ENCODE results near the gene NCK1.
A peak's percentile ranks its signal among the peaks of the same experiment; 100 is the strongest.

The NCK1 gene

DNA sequence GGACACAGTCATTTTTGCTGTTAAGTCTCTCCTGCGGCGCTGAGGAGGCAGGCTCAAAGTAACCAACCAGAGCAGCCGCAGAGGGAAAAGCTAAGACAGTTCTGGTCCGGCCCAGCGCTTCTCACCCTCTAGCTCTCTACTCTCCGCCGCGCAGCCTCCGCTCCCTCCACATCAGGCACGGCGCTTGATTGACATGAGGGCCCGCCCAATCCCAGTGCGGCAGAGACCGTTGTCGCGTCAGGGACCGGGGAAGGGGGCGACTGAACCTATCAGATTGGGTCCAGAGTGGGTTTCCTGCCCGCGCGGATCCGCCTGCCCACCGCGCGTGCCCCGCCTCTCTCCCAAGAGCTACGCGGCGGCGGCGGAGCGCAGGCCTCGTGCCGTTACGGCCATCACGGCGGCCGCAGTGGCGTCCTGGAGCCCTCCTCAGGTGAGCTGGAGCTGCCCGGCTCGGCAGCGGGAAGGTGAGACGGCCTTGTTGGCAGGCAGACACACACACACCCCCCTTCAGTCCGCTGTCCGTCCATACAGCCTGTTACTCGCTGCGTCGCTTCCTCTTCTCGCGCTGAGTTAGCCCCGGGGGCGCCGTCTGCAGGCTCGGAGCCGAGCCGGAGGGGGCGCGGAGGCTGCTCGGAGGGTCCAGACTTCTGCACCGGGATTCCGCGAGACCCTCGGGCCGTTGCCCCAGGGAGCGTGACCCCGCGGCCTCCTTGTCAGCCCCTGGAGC, at the start of gene NCK1:
Gene NCK1, plus strand, starts transcription at position 319 of the 727 bp plus-strand sequence. CDS start 65,794 bp downstream, outside the sequence.
- DNase-seq, result peak; percentile 75

- no peak for DNase-seq
These were observed 44.6 kb upstream of the NCK1 start for GRCh38 chr3:136817448-136817847.

DNA sequence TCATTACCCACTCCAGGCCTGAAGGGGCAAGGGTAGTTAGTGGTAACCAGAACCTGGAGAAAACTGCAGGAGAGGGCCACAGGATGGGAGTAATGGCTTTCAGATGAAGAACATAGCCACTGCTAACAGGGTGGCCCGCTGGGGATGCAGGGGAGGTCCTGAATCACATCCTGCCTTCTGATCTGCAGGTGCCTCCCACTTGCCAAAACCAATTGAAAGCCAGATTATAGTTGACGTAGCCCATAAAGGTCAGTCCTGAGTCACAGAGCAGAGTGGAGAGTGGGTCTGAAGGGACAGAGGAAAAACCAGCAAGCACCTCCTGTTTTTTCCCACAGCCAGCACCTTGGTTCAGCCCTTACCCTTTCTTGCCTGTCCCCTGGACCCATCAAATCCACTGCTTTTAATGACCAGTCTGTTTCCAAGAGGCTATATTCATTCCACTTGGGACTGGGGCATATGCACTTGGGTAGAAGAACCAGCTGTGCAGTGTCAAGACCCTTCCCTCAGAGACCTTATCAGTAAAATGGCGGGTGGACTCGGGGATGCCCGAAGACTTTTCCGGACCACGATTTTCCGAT, 43.7 kb upstream of the NCK1 start:
- no peak for DNase-seq

DNA sequence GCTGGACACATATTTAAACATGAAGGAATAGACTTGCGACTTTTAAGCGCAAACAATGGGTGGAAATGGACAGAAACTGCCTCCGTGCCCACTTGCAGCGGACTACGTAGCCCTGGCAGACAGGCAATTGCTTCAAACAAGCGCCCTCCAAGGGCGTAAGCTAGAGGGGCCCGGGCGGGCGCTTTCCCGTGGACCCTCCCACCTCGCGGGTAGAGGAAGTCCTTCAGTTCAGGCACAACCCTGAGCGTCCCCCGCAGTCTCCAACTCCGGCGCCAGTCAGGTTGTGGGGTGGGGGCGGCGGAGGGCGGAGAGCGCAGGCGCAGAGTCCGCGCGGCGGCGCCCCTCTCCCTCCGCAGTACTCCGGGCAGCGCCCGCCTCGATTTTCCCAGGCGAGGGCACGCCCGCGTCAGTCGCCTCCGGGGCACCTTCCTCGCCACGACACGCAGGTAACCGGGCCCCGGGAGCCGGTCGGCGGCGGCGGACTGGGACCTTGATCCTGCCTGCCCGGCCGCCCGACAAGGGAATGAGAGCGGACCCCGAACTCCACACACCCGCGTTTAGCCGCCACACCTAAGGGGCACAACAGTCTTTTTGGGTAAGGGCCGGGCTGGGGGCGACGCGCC, 43.1 kb upstream of the NCK1 start, which contains the start of gene SLC35G2:
Gene SLC35G2, plus strand, starts transcription at position 358 of the 623 bp plus-strand sequence. CDS start 35,335 bp downstream, outside the sequence.
- DNase-seq, result no peak

DNA sequence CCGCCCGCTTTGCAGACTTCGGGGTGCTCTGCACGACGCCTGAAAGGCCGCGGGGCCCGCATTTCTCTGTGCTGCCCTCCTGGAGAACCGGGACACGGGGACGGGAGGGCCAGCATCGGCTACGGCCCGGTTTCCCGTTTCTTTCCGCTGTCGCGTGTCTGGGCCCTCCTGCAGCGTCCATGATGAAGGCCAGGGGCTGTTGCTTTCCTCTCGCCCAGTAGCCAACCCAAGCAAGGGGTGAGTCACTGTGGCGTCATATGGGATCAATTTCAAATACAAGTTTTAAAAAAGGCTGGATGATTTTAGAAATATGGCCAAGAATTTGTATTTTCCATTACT, 42.6 kb upstream of the NCK1 start:
- no peak for DNase-seq

GRCh38 chr3:136819731-136820679, 42.0 kb upstream of the NCK1 start:
- DNase-seq, result no peak

DNA sequence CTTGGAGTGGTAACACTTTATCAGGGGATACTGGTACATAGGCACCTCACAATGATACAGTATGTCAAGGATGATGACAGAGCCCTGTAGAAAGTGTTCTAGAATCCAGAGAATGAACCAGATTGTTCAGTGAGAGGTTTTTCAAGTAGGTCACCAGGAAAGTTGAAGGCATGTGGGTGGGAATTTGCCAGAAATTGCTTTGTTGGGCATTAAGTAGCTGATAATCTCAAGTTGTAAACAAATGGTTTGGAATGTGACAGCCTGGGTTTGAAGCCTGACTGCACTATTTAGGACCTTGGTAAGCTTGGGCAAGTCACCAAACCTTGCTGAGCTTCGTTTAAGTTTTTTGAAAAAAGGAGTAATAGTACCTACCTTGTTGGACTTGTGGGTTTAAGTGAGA, 30.5 kb upstream of the NCK1 start:
- DNase-seq, result no peak

- no peak for DNase-seq
These were observed 26.8 kb upstream of the NCK1 start for GRCh38 chr3:136835089-136835812.

DNA sequence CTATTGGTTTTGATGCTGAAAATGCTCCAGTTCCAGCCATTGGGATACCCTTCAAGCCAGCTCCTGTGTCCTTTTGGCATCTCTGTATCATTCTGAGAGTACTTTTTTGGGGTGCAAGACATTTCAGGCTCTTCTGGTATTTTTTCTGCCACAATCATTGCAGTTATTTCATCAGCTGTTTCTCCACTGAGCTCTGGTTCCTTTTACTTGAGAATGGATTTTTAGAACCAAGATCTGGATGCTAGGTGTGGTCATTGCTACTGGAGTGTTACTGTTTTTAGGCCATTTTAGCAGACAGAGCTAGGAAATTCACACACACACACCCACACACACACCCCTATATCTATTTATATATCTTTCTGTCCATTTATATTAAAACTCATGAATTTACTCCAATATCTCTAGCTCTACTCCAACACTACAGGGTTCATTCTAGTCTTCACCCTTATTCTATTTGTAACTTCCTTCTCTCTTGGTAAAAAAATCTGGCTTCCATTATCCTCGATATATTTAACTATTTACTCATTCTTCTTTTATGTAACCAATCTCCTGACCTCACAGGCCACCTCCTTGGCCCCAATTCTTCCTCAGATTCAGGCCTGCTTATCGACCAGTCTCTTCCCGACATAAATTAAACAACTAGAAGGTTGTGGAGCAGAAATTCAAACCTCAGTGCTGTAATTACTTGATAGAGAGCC, 26.0 kb upstream of the NCK1 start:
- DNase-seq, result no peak

DNA sequence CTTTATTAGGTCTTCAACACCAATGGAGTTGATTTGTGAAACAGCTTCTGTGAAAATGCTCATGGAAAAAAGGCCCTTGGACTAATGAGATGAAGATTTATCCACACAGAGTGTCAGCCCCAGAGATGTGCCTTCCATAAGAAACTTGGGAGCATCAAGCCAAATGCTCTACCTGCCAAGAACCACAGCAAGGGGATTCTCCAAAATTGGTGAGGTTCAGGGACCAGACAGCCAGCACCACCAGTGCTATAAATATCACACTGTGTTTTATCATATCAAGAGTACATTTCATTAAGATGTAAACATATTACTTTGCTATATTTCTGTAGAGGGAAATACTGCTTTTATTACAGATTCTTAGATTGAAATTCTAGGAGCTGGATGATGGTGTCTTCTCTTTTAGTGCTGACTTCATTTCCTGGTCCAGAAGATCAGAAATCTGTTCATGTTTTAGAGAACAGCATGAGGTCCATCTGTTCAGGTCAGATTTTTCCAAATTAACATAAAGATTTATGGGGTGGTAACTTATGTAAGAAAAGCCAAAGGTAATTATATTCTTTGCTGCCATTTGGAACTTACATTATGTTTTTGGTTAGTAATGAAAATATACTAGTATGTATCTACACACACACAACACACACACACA, 25.4 kb upstream of the NCK1 start:
- no peak for DNase-seq

DNA sequence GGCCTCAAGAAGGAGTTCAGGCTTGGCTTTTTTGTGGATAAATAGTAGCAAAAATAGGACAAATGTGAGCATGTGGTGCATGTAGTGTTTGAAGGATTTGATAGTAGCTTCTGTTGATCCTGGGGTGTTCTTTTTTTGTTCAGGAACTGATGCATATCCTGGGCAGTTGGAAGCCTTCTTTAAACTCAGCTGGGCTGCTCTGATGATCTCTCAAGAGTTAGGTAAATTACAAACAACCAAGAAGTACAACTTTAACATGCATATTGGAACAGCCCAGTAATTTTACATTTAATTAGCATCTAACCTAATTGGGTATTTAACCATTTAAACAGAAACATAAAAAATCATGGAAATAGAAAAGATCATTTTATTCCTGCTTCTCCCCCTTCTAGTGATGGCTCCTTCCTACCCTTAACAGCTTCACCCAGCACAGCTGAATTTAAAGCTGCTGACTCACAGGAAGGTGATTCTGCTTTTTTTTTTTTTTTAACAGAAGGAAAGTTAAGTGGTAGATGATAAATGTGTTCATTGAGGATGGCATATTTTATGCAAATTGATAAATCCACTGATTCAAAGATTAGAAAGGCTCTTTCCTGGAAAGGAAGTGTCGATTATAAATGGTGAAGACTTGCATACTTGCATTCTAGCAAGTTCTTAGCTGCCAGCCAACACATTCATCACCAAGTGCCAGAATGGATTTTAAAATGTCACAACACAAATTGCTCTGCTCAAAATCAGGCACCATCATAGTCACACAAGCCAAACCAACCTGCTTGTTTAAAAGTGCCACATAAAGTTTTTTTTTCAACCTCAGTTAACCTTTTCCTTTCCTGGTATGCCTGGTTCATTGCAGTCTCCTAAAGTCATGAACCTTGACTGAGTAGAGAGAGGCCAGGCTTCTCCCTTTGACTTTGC, 23.1 kb upstream of the NCK1 start:
- DNase-seq, result no peak

DNA sequence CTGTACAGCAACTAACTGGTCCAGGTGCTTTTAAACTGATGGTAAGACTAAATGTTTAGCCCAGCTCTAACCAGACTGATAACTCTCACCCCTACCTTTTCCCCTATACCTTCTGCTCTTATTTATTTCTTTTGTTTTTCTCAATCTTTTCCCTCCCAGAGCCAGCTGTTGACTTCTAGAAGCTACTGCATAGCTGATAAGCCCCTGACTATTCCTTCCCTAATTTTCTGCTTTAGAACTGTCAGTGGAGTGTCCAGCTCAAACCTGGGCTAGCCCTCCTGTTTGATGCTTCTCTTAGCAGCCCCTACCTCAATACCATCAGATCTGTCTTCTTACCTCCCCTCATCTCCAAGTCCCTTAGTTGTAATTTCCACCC, 22.5 kb upstream of the NCK1 start:
- DNase-seq, result no peak

DNA sequence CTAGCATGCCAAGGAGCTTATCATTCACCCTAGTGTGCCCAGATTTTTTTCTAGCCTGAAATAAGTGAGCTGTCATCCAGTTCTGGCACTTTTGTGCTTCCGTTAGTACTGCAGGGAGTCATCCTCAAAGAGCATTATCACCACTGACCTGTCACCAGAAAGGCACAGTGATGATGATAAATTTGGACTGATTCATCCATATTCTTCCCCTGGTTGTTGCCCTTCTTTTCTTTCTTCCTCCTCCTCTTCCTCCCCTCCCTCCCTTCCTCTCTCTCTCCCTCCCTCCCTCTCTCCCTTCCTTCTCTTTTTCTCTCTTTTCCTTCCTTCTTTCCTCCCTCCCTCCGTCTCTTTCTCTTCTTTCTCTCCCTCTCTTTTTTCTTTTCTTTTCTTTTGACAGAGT, 21.8 kb upstream of the NCK1 start:
- DNase-seq, result no peak

- no peak for DNase-seq
These were observed 19.7 kb upstream of the NCK1 start for GRCh38 chr3:136842294-136842693.

DNA sequence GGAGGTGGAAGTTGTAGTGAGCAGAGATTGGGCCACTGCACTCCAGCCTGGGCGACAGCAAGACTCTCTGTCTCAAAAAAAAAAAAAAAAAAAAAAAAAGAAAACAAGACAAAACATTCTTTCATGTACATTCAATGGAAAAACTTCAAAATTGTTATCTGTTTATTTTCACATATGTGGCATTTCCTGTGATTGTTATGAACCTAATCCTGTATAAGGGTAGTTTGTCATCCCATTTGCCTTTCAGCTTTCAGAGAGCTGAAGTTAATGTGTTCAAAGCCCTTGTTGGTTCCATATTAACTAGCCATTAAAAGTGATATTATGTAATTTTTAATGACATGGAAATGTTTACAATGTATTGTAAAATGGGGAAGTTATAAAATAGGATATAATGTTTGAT, 17.3 kb upstream of the NCK1 start:
- no peak for DNase-seq

GRCh38 chr3:136852180-136852579, 9.8 kb upstream of the NCK1 start:
- no peak for DNase-seq

GRCh38 chr3:136856665-136857064, 5.3 kb upstream of the NCK1 start:
- DNase-seq, result no peak

DNA sequence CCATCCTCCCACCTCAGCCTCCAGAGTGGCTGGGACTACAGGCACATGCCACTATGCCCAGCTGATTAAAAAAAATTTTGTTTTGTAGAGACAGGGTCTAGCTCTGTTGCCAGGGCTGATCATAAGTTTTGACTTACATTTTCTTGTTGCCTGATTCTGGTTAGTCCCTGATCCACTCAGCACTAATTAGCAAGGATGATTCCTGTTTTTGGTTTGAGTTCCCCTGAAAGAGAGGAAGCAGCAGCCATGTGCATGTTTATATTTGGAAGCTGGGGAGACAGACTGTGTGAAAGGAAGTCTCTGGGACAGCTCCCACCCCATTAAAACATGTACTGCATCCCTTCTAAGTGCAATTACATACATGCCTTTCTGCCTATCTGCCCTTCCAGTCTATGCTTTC, 3.6 kb upstream of the NCK1 start:
- no peak for DNase-seq

GRCh38 chr3:136860541-136860940, 1.5 kb upstream of the NCK1 start:
- DNase-seq, result no peak

GRCh38 chr3:136862617-136863322, 762 bp downstream of the NCK1 start:
- DNase-seq, result no peak
